SK-N-SH treated with all-trans-retinoic acid at 6 μM for 48 hours (cell line): ENCODE measurements around the gene PLXNC1.

Experiments used
- PPARA ChIP-seq: fragments of 250-450 bp; sonication (Bioruptor Pico); IDR thresholded peaks from 2 replicates; pipeline ENCODE4 v1.5.0; 2020; ENCODE audit warnings: mild to moderate bottlenecking, borderline replicate concordance
- ZC3H10 ChIP-seq: fragments of 250-450 bp; sonication (Bioruptor Pico); IDR thresholded peaks from 2 replicates; pipeline ENCODE4 v1.5.1; 2021; ENCODE audit warnings: mild to moderate bottlenecking, moderate library complexity
- TF ChIP-seq, protein P1 (sequence below): fragments of 250-450 bp; sonication (Bioruptor Pico); IDR thresholded peaks from 2 replicates; pipeline ENCODE4 v1.8.0; 2020; ENCODE audit warnings: mild to moderate bottlenecking, moderate library complexity, borderline replicate concordance

DNA sequence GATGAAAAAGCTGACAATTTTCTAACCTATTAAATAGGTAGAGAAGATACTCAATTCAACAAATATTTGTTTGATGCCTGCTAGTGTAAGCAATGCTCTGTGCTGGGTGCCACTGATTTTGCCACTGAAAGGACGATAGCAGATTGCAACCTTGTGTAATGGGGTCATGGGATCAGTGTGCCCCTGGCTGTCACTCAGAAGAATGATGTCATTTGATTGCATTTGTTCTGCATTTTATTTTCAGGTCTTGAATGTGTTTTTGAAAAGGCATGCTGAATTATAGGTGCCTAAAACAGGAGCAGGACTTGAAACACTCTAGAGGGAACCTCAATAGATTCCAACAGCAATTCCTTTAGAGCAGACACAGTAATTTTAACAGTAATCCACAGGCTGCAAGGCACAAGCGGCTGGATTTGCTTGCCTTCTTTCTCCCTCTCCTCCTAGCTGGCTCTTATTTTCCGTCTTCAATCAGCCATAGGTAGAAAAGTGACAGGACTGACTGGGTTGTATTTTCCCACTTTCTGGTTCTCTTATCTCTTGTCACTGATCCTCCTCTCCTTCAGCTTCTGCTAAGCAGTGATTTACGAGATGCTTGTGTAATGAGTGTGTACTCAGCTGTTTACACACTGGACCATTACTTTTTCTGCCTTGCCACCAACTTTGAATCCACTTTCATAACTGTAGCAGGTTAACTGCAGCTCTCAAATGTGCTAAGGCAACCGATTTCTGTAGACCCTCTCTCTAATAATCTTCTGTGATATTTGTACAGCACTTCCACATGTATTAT is 4.1 kb downstream of the PLXNC1 start:
- TF ChIP-seq, protein P1, sequence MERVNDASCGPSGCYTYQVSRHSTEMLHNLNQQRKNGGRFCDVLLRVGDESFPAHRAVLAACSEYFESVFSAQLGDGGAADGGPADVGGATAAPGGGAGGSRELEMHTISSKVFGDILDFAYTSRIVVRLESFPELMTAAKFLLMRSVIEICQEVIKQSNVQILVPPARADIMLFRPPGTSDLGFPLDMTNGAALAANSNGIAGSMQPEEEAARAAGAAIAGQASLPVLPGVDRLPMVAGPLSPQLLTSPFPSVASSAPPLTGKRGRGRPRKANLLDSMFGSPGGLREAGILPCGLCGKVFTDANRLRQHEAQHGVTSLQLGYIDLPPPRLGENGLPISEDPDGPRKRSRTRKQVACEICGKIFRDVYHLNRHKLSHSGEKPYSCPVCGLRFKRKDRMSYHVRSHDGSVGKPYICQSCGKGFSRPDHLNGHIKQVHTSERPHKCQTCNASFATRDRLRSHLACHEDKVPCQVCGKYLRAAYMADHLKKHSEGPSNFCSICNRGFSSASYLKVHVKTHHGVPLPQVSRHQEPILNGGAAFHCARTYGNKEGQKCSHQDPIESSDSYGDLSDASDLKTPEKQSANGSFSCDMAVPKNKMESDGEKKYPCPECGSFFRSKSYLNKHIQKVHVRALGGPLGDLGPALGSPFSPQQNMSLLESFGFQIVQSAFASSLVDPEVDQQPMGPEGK (CRISPR knock-in tag): no peak
- TF ChIP-seq PPARA (CRISPR knock-in tag): no peak
- no peak for TF ChIP-seq ZC3H10
